KBM-7 (cell line): Measurements from ENCODE around the gene SLC19A3.
A peak's percentile ranks its signal among the peaks of the same experiment; 100 is the strongest.
"Not testable (repeated sequence)": the region's sequence is repeated elsewhere in the genome, so short reads cannot be mapped to it uniquely, and the experiment has no call there.

Source experiments
- DNase-seq: peaks from one replicate; pipeline ENCODE4 v3.0.0-alpha.2; 2015
- in situ Hi-C: fragments of 300-500 bp; cut with MboI; formaldehyde crosslinking; loops from 2 replicates; pipeline ENCODE4 v1.14.3; 2020; ENCODE audit warnings: low sequenced_read_pairs, low pct_unique_long_range_greater_than_20kb, mixed read lengths

SLC19A3 gene

GRCh38 chr2:227717687-227718567 is at the start of gene SLC19A3:
SLC19A3 (minus strand) TSS chr2:227718028; CDS start chr2:227702318, 15,710 bp downstream.
- no peak for DNase-seq
- in situ Hi-C loops = no loop called here

DNA sequence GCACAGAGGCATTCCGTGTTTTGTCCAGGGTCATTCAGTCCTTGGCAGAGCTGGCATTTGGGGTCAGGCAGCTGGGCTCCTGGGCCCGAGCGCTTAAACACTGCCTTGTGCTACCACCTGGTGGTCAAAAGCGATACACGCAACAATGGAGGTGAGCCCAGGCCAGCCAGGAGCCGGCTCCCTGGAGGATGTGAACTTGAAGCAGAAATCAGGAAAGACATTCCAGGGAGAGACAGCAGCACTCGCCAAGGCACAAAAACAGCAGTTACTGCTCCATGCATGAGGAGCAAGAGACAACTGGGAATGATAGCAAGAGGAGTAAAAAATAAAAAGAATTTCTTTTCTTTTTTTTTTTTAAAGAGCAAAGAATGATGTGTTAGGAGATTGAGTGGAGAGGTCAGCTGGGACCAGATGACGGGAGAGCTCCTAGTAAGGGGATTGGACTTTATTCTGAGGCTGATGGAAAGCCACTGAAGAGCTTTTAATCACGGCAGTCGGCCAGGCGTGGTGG is 48.6 kb upstream of the SLC19A3 start:
- in situ Hi-C loops = no loop called here
- peak; percentile 69 for DNase-seq

GRCh38 chr2:227765788-227766372 is 48.1 kb upstream of the SLC19A3 start:
- DNase-seq = no peak
- in situ Hi-C loops = no loop called here

GRCh38 chr2:227761740-227762476 is 44.1 kb upstream of the SLC19A3 start:
- DNase-seq = no peak
- in situ Hi-C loops = no loop called here

GRCh38 chr2:227759411-227760118 is 41.7 kb upstream of the SLC19A3 start:
- DNase-seq = peak; percentile 7
- in situ Hi-C loops = no loop called here

DNA sequence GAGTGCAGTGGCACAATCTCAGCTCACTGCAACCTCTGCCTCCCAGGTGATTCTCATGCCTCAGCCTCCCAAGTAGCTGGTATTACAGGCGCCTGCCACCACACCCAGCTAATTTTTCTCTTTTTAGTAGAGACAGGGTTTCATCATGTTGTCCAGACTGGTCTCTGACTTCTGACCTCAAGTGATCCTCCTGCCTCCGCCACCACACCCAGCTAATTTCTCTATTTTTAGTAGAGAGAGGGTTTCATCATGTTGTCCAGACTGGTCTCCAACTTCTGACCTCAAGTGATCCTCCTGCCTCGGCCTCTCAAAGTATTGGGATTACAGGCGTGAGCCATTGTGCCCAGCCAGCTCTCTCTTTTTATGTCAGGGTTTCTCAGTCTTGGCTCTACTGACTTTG is 38.4 kb upstream of the SLC19A3 start:
- in situ Hi-C loops, DNase-seq: not testable (repeated sequence)

GRCh38 chr2:227748079-227748478 is 30.3 kb upstream of the SLC19A3 start:
- DNase-seq = no peak
- in situ Hi-C loops = no loop called here

GRCh38 chr2:227745594-227745993 is 27.8 kb upstream of the SLC19A3 start, which contains the start of gene SCYGR8:
SCYGR8 (plus strand) TSS chr2:227745894; CDS start chr2:227745894, 0 bp downstream.
- in situ Hi-C loops = no loop called here
- no peak for DNase-seq

- in situ Hi-C loops, DNase-seq: not testable (repeated sequence)
These were observed 22.9 kb upstream of the SLC19A3 start for GRCh38 chr2:227740705-227741104.

DNA sequence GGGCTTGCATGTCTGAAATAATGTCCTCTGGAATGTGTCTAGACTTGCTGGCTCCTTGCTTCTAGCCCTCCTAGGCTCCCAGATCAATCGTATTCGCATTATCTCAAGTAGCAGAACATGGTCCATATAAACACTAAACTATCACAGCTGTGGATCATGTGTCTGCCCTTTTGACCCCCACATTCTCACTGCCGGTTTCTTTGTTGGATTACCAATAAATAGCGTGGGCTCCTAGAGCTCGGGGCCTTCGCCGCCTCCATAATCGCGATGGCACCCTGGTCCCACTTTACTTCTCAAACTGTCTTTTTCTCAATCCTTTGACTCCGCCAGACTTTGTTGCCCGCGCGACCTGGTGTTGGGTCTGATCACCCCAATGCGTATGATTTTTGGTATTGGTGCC is 21.5 kb upstream of the SLC19A3 start:
- in situ Hi-C loops = no loop called here
- DNase-seq = no peak

GRCh38 chr2:227728035-227728434 is 10.2 kb upstream of the SLC19A3 start, which contains the start of gene SCYGR7:
SCYGR7 (plus strand) TSS chr2:227728335; CDS start chr2:227728335, 0 bp downstream.
- DNase-seq = no peak
- in situ Hi-C loops = no loop called here

DNA sequence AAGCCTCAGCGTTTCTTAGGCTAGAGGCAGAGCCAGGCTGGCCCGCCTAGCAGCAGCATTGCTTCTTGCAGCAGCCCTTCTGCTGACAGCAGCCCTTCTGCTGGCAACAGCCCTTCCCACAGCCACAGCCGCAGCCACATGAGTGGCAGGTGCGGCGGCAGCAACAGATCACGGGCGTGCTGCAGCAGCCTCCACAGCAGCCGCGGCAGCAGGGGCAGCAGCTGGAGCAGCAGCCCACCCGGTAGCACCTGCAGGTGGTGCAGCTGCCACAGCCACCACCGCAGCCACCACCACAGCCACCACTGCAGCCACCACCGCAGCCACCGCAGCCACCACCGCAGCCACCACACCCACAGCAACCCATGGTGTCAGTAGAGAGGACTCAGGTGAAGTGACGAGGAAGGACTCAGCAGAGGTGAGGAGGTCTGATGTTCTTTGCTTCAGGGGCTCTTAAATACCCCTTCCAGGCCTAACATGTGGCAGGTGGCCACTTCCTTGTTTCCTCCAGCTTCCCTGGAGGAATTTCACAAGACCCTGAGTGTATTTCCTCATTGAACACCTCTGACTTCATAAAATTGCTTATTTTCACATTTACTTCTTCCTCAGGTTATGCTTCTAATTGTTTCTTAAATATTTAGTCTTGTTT is 6.7 kb upstream of the SLC19A3 start, which contains the start of gene SCYGR6:
TSS of gene SCYGR6 (minus strand) at position 364 of the 646 bp plus-strand sequence. CDS start at position 364, 0 bp downstream.
- DNase-seq = no peak
- in situ Hi-C loops = no loop called here

DNA sequence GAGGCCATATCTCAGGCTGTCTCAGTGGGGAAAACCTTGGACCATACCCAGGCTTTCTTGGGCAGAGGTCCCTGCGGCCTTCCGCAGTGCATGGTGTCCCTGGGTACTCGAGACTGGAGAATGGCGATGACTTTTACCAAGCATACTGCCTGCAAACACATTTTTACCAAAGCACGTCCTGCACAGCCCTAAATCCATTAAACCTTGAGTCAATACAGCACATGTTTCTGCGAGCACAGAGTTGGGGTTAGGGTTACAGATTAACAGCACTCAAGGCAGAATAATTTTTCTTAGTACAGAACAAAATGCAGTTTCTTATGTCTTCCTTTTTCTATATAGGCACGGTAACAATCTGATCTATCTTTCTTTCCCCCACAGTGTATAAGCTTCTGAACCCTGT is 5.0 kb upstream of the SLC19A3 start:
- in situ Hi-C loops, DNase-seq: not testable (repeated sequence)

DNA sequence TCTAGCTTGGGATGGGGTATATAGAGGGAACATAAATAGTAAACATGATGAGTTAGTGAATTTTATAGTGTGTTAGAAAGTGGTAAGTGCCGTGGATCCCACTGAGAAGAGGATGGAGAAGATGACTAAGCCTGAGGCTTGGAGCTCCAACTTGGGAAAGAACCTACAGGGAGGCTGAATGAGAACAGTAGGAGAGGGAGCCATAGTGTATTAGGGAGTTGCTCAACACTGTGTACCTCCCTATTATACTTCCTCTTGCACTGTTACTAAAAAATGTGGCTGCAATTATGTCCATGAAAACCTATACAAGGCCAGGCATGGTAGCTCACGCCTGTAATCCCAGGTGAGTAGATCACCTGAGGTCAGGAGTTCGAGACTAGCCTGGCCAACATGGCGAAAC is 2.9 kb upstream of the SLC19A3 start:
- in situ Hi-C loops = no loop called here
- no peak for DNase-seq

- in situ Hi-C loops = no loop called here
- DNase-seq = no peak
These were observed 1.8 kb upstream of the SLC19A3 start for GRCh38 chr2:227719641-227720040.

- in situ Hi-C loops = no loop called here
These were observed 1.3 kb downstream of the SLC19A3 start for GRCh38 chr2:227716501-227716900.

GRCh38 chr2:227713291-227713690 is 4.5 kb downstream of the SLC19A3 start:
- in situ Hi-C loops = no loop called here
- no peak for DNase-seq

More at GRCh38 chr2:227716501-227716900, 1.3 kb downstream of the SLC19A3 start:
- DNase-seq = no peak

DNA sequence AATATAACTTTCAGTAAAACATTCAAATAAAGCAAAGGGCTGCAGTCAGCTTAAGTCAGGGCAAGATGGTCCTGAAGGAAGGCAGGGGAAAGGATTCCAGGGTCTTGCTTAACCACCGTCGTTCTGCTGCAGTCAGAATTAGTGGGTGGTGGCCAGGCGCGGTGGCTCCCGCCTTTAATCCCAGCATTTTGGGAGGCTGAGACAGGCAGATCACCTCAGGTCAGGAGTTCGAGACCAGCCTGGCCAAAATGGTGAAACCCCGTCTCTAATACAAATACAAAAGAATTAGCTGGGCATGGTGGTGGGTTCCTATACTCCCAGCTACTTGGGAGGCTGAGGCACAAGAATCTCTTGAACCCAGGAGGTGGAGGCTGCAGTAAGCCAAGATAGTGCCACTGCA is 6.8 kb downstream of the SLC19A3 start:
- DNase-seq = no peak
- in situ Hi-C loops = no loop called here
